Neural progenitor cell (in vitro differentiated cells): ENCODE measurements around the gene USP32. TPM values are rescaled to one million over a fixed set of nuclear protein-coding genes. Genes with fewer than 3 reads are reported as not detected.

Experiments used
- DNase-seq: peaks from one replicate; pipeline ENCODE4 v3.0.0-alpha.2; 2016; ENCODE audit warnings: low spot score
- H2AFZ ChIP-seq: fragments of 200-600 bp; sonication (generic); replicated peaks from 2 replicates; pipeline ENCODE4 v1.6.1; 2016; ENCODE audit warnings: antibody characterized with exemption
- H3F3A ChIP-seq: fragments of 200-600 bp; sonication (generic); 2 replicates; pipeline ENCODE4 v1.6.1; 2016; ENCODE audit warnings: antibody characterized with exemption, low read depth
- H3K27ac ChIP-seq: fragments of 200-600 bp; sonication (generic); 2 replicates; pipeline ENCODE4 v1.5.1; 2016; ENCODE audit warnings: mild to moderate bottlenecking
- H3K27me3 ChIP-seq: fragments of 200-600 bp; sonication (generic); 2 replicates; pipeline ENCODE4 v1.6.1; 2016; ENCODE audit warnings: mild to moderate bottlenecking, moderate library complexity
- H3K36me3 ChIP-seq: fragments of 200-600 bp; sonication (generic); 2 replicates; pipeline ENCODE4 v1.5.1; 2016
- H3K4me1 ChIP-seq: fragments of 200-600 bp; sonication (generic); 2 replicates; pipeline ENCODE4 v1.6.1; 2016; ENCODE audit warnings: mixed run types
- H3K4me2 ChIP-seq: fragments of 200-600 bp; sonication (generic); 2 replicates; pipeline ENCODE4 v1.6.1; 2016
- H3K4me3 ChIP-seq: fragments of 200-600 bp; sonication (generic); 2 replicates; pipeline ENCODE4 v1.5.1; 2016
- H3K79me2 ChIP-seq: fragments of 200-600 bp; sonication (generic); 2 replicates; pipeline ENCODE4 v1.6.1; 2016; ENCODE audit warnings: low read depth
- H3K9ac ChIP-seq: fragments of 200-600 bp; sonication (generic); 2 replicates; pipeline ENCODE4 v1.6.1; 2016
- H3K9me3 ChIP-seq: fragments of 200-600 bp; sonication (generic); 2 replicates; pipeline ENCODE4 v1.5.1; 2016; ENCODE audit warnings: low read depth
- H4K20me1 ChIP-seq: fragments of 200-600 bp; sonication (generic); 2 replicates; pipeline ENCODE4 v1.6.1; 2016; ENCODE audit warnings: low read depth
- H3K27ac Mint-ChIP-seq: 3 replicates; pipeline ENCODE4 v1.8.0; 2021; ENCODE audit warnings: mixed read lengths
- H3K27me3 Mint-ChIP-seq: 2 replicates; pipeline ENCODE4 v1.8.0; 2022; ENCODE audit warnings: low read depth, mild to moderate bottlenecking, inconsistent platforms, moderate library complexity, mixed read lengths; ENCODE audit not compliant: insufficient read depth
- H3K36me3 Mint-ChIP-seq: 3 replicates; pipeline ENCODE4 v1.8.0; 2021; ENCODE audit warnings: mixed read lengths
- H3K4me1 Mint-ChIP-seq: 3 replicates; pipeline ENCODE4 v1.8.0; 2021; ENCODE audit warnings: mixed read lengths
- H3K4me3 Mint-ChIP-seq: 3 replicates; pipeline ENCODE4 v1.8.0; 2021; ENCODE audit warnings: mild to moderate bottlenecking, moderate library complexity, mixed read lengths
- H3K9me3 Mint-ChIP-seq: 3 replicates; pipeline ENCODE4 v1.8.0; 2020; ENCODE audit warnings: mixed read lengths
- CTCF ChIP-seq: fragments of 200-600 bp; sonication (generic); IDR thresholded peaks from 2 replicates; pipeline ENCODE4 v1.5.1; 2017; ENCODE audit warnings: antibody characterized with exemption, mild to moderate bottlenecking
- EZH2 ChIP-seq: fragments of 200-600 bp; sonication (generic); IDR thresholded peaks from 2 replicates; pipeline ENCODE4 v1.6.1; 2017; ENCODE audit warnings: antibody characterized with exemption, mild to moderate bottlenecking, moderate library complexity
- EZH2phosphoT487 ChIP-seq: fragments of 200-600 bp; sonication (generic); IDR thresholded peaks from 2 replicates; pipeline ENCODE4 v1.6.1; 2017; ENCODE audit warnings: antibody characterized with exemption
- total RNA-seq: library from RNA; depleted of rRNA; stranded (reverse); fragments of >200 nt; gene quantifications from 2 replicates; pipeline ENCODE4 v1.2.3, GENCODE V29; 2015; ENCODE audit warnings: low replicate concordance

The USP32 gene
- total RNA-seq, 1 donor from 2014 or later, result 45.0 TPM

GRCh38 chr17:60426596-60426995, 34.7 kb upstream of the USP32 start:
- Mint-ChIP-seq H3K9me3 (no peaks in the 10 kb centered on the region), H3K27me3 (peaks cover 7% of the 10 kb centered on the region)

GRCh38 chr17:60425626-60426025, 33.7 kb upstream of the USP32 start:
- Mint-ChIP-seq H3K9me3 (no peaks in the 10 kb centered on the region), H3K27me3 (peaks cover 5% of the 10 kb centered on the region), H3K4me1 (peaks cover 6% of the 10 kb centered on the region), H3K36me3 (no peaks in the 10 kb centered on the region), H3K4me3 (no peak overlapping the region), H3K27ac (no peak overlapping the region)
- Histone ChIP-seq H2AFZ (no peak overlapping the region), H3K4me2 (no peak overlapping the region), H3K36me3 (no peaks in the 10 kb centered on the region), H3F3A (peaks cover 6% of the 10 kb centered on the region), H3K79me2 (no peaks in the 10 kb centered on the region), H3K4me3 (no peak overlapping the region), H3K9me3 (no peaks in the 10 kb centered on the region), H3K27ac (no peak overlapping the region), H3K9ac (no peak overlapping the region), H3K4me1 (peaks cover 4% of the 10 kb centered on the region), H3K27me3 (peaks cover 14% of the 10 kb centered on the region), H4K20me1 (no peaks in the 10 kb centered on the region)
- TF ChIP-seq EZH2 (no peak), CTCF (no peak), EZH2phosphoT487 (no peak)
- DNase-seq, result no peak

More at GRCh38 chr17:60426596-60426995, 34.7 kb upstream of the USP32 start:
- no peak overlapping the region for H2AFZ ChIP-seq
- no peak overlapping the region for H3K9ac ChIP-seq
- H3K4me3 ChIP-seq, result no peak overlapping the region
- TF ChIP-seq CTCF (no peak), EZH2phosphoT487 (no peak), EZH2 (no peak)
- H3K9me3 ChIP-seq, result no peaks in the 10 kb centered on the region
- no peaks in the 10 kb centered on the region for H3K79me2 ChIP-seq
- H3K4me2 ChIP-seq, result no peak overlapping the region
- H3K4me1 ChIP-seq, result peaks cover 4% of the 10 kb centered on the region
- H3K27ac ChIP-seq, result no peak overlapping the region
- Mint-ChIP-seq H3K4me3 (no peak overlapping the region), H3K27ac (no peak overlapping the region), H3K4me1 (peaks cover 2% of the 10 kb centered on the region), H3K36me3 (no peaks in the 10 kb centered on the region)
- H4K20me1 ChIP-seq, result no peaks in the 10 kb centered on the region
- H3K27me3 ChIP-seq, result peaks cover 14% of the 10 kb centered on the region
- DNase-seq, result no peak
- H3F3A ChIP-seq, result no peaks in the 10 kb centered on the region
- H3K36me3 ChIP-seq, result no peaks in the 10 kb centered on the region

GRCh38 chr17:60423865-60424264, 31.9 kb upstream of the USP32 start:
- Histone ChIP-seq H3K9me3 (no peaks in the 10 kb centered on the region), H3K4me1 (peaks cover 4% of the 10 kb centered on the region), H3K79me2 (no peaks in the 10 kb centered on the region), H3K36me3 (no peaks in the 10 kb centered on the region), H3K9ac (no peak overlapping the region), H3K27me3 (peaks cover 14% of the 10 kb centered on the region), H2AFZ (no peak overlapping the region), H3K27ac (no peak overlapping the region), H3K4me3 (no peak overlapping the region), H3K4me2 (no peak overlapping the region), H4K20me1 (no peaks in the 10 kb centered on the region), H3F3A (peaks cover 6% of the 10 kb centered on the region)
- no peak for DNase-seq
- Mint-ChIP-seq H3K36me3 (no peaks in the 10 kb centered on the region), H3K9me3 (no peaks in the 10 kb centered on the region), H3K27ac (no peak overlapping the region), H3K4me1 (peaks cover 6% of the 10 kb centered on the region), H3K27me3 (peaks cover 8% of the 10 kb centered on the region), H3K4me3 (no peak overlapping the region)
- TF ChIP-seq EZH2phosphoT487 (no peak), CTCF (no peak), EZH2 (no peak)
